Endothelial cell of umbilical vein (primary cell): ENCODE measurements around the gene TBX15.

ENCODE experiments used
- GATA2 ChIP-seq: IDR thresholded peaks from 2 replicates; pipeline ENCODE4 v1.7.0; 2011; ENCODE audit warnings: low read depth, mild to moderate bottlenecking, moderate library complexity, mixed read lengths, low read length; ENCODE audit not compliant: insufficient read length, insufficient read depth
- POLR2A ChIP-seq: IDR thresholded peaks from 2 replicates; pipeline ENCODE4 v1.6.1; 2012; ENCODE audit warnings: low read depth, mild to moderate bottlenecking, control low read depth, low read length

- no peak for TF ChIP-seq POLR2A
- TF ChIP-seq GATA2, result no peak
These were observed 50.6 kb downstream of the TBX15 start for GRCh38 chr1:118937413-118938072.
